AML-193 (cell line): ENCODE measurements around the gene TACR1.
A peak's percentile ranks its signal among the peaks of the same experiment; 100 is the strongest.
"Not testable (repeated sequence)": the region's sequence is repeated elsewhere in the genome, so short reads cannot be mapped to it uniquely, and the experiment has no call there.

ENCODE experiments used
- DNase-seq, 2 experiments: peaks; one replicate each; lab custom pipeline; 2025; lab: John Stamatoyannopoulos, UW

Gene TACR1

GRCh38 chr2:75088791-75089190 is 110.5 kb downstream of the TACR1 start:
- no peak for DNase-seq

DNA sequence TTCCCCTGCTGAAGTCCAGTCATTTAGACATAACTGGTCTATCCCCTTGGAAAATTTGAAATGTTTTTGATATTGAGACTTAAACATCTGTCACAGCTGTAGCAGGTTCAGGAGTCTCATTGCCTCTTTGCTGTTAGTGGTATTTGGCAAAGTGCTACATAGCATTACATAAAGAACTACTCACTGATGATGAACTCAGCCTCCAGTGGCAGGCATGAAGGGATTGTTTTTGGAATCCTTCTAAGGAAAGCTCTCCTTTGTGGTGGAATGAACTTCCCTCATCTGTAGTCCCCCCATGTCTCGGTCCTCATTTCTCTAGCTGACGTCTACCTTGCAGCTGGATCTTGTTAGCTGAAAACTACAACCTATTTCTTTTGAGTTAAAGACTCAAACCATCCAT is 111.6 kb downstream of the TACR1 start:
- DNase-seq: no peak

- no peak for DNase-seq
These were observed 119.7 kb downstream of the TACR1 start for GRCh38 chr2:75079575-75079974.

GRCh38 chr2:75077909-75078308 is 121.4 kb downstream of the TACR1 start:
- no peak for DNase-seq

- no peak for DNase-seq
These were observed 123.2 kb downstream of the TACR1 start for GRCh38 chr2:75076088-75076487.

GRCh38 chr2:75074708-75075107 is 124.6 kb downstream of the TACR1 start:
- no peak for DNase-seq

DNA sequence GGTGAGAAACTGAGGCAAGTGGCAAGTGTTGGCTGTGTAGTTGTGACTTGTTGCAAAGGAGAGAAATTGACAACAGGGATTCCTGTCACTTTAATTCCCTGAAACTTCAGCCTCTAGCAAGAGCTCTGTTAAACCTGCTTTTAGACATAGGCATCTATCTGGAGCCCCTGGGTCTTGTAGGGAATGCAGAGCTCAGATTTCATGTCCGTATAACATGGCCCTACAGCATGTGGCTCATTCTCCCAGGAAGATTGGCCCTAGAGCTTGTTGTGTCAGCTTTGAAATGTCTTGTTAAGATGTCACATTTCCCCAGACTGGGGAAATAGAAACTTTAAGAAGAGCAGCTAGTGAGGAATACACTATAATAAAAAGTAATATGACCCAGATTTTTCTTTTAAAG is 125.1 kb downstream of the TACR1 start:
- DNase-seq: no peak

- DNase-seq: no peak
These were observed 127.6 kb downstream of the TACR1 start for GRCh38 chr2:75071766-75072165.

GRCh38 chr2:75068546-75068945 is 130.8 kb downstream of the TACR1 start:
- peak in 1 of 2 experiments; percentile 11 for DNase-seq

- DNase-seq: no peak
These were observed 131.8 kb downstream of the TACR1 start for GRCh38 chr2:75067506-75067905.

- DNase-seq: no peak
These were observed 133.0 kb downstream of the TACR1 start for GRCh38 chr2:75066121-75066902.

GRCh38 chr2:75065402-75066008 is 133.8 kb downstream of the TACR1 start:
- no peak for DNase-seq

GRCh38 chr2:75064691-75065396 is 134.5 kb downstream of the TACR1 start:
- DNase-seq: peak; percentile 24 to 29

- no peak for DNase-seq
These were observed 135.4 kb downstream of the TACR1 start for GRCh38 chr2:75063906-75064305.

DNA sequence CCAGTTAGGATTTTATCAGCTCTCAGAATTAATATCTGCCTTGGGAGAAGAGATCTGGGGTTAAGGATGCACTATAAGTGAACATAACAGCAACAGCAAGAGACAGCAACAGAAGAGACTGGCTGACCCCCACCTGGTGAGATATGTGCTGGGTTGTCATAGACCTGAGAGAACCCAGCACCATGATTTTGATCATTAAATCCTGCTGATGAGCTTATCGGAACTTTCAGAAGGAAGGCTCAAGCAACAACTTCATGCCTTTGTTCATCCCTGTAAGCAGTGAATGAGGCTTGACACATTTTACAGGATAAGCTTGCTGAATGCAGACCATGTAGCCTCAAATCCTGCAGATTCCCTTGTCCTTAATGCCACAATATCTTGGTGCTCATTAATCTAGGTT is 140.9 kb downstream of the TACR1 start:
- DNase-seq: no peak

DNA sequence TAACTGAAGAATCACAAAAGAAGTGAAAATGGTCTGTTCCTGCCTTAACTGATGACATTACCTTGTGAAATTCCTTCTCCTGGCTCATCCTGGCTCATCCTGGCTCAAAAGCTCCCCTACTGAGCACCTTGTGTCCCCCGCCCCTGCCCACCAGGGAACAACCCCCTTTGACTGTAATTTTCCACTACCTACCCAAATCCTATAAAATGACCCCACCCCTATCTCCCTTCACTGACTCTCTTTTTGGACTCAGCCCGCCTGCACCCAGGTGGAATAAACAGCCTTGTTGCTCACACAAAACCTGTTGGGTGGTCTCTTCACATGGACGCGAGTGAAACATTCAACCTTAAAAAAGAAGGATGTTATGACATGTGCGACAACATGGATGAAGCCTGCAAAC is 142.2 kb downstream of the TACR1 start:
- not testable (repeated sequence) for DNase-seq

- no peak for DNase-seq
These were observed 143.3 kb downstream of the TACR1 start for GRCh38 chr2:75055820-75056675.

GRCh38 chr2:75055142-75055819 is 144.0 kb downstream of the TACR1 start:
- DNase-seq: no peak

GRCh38 chr2:75054296-75054695 is 145.0 kb downstream of the TACR1 start:
- no peak for DNase-seq

DNA sequence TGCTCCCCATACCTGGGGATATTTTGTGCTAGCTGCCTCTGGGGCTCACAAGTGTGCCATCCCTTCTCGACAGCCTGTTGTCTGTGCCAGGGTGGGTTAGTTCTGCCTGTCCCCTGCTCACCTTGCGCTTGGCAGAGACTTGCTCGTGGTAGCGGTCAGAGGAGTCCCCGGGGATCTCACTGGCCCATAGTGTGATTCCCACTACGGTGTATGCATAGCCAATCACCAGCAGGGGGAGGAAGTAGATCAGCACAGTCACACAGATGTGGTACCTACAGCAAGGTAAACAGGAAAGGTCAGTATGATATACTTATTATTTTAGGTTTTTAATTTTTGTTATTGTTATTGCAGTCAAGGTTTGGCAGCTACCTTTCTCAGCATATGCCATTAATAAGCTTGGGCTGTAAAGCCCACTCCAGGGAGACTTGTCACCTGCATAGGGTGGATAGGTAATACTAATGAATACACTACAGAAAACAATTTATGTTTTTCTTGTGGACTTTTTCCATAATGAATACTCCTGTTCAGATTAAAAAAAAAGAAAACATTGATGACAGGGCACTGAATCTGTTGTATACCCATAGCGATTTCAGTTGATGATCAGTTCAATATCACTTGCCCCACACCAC is 145.7 kb downstream of the TACR1 start:
- peak; percentile 15 to 20 for DNase-seq

GRCh38 chr2:75047992-75048625 is 151.2 kb downstream of the TACR1 start:
- DNase-seq: no peak
